Hepatocyte (in vitro differentiated cells): Measurements from ENCODE around the gene PARD3B. TPM values are rescaled to one million over a fixed set of nuclear protein-coding genes. Genes with fewer than 3 reads are reported as not detected.
A peak's percentile ranks its signal among the peaks of the same experiment; 100 is the strongest.

Source experiments
- DNase-seq: peaks from one replicate; pipeline ENCODE4 v3.0.0-alpha.2; 2016; ENCODE audit warnings: low spot score
- H2AFZ ChIP-seq: fragments of 200-600 bp; sonication (generic); 2 replicates; pipeline ENCODE4 v1.6.0; 2016; ENCODE audit warnings: antibody characterized with exemption, mild to moderate bottlenecking
- H3K27ac ChIP-seq: fragments of 200-600 bp; sonication (generic); 2 replicates; pipeline ENCODE4 v1.5.1; 2016; ENCODE audit warnings: mild to moderate bottlenecking
- H3K27me3 ChIP-seq: fragments of 200-600 bp; sonication (generic); 2 replicates; pipeline ENCODE4 v1.6.1; 2016
- H3K36me3 ChIP-seq: fragments of 200-600 bp; sonication (generic); replicated peaks from 2 replicates; pipeline ENCODE4 v1.5.1; 2016; ENCODE audit warnings: low read depth; ENCODE audit not compliant: insufficient read depth
- H3K4me1 ChIP-seq: fragments of 200-600 bp; sonication (generic); 2 replicates; pipeline ENCODE4 v1.5.1; 2016; ENCODE audit warnings: mild to moderate bottlenecking, moderate library complexity; ENCODE audit not compliant: insufficient read depth
- H3K4me2 ChIP-seq: fragments of 200-600 bp; sonication (generic); 2 replicates; pipeline ENCODE4 v1.6.0; 2016
- H3K4me3 ChIP-seq: fragments of 200-600 bp; sonication (generic); 2 replicates; pipeline ENCODE4 v1.5.1; 2016; ENCODE audit warnings: mild to moderate bottlenecking
- H3K79me2 ChIP-seq: fragments of 200-600 bp; sonication (generic); 2 replicates; pipeline ENCODE4 v1.6.0; 2017; ENCODE audit warnings: mild to moderate bottlenecking
- H3K9me2 ChIP-seq: fragments of 200-600 bp; sonication (generic); replicated peaks from 2 replicates; pipeline ENCODE4 v1.6.0; 2017; ENCODE audit warnings: mild to moderate bottlenecking; ENCODE audit not compliant: insufficient read depth
- H3K9me3 ChIP-seq: fragments of 200-600 bp; sonication (generic); 2 replicates; pipeline ENCODE4 v1.5.1; 2016; ENCODE audit warnings: low read depth, mild to moderate bottlenecking
- H4K20me1 ChIP-seq: fragments of 200-600 bp; sonication (generic); 2 replicates; pipeline ENCODE4 v1.6.0; 2016; ENCODE audit warnings: mild to moderate bottlenecking; ENCODE audit not compliant: insufficient read depth, poor library complexity, severe bottlenecking
- EZH2 ChIP-seq: fragments of 200-600 bp; sonication (generic); IDR thresholded peaks from 2 replicates; pipeline ENCODE4 v1.6.1; 2016; ENCODE audit warnings: antibody characterized with exemption, mild to moderate bottlenecking, borderline replicate concordance
- EZH2phosphoT487 ChIP-seq: fragments of 200-600 bp; sonication (generic); IDR thresholded peaks from one replicate; pipeline ENCODE4 v1.6.1; 2018; ENCODE audit warnings: antibody characterized with exemption, mild to moderate bottlenecking, low read depth, moderate library complexity; ENCODE audit not compliant: unreplicated experiment, severe bottlenecking
- WGBS: methylation state at CpG from one replicate; pipeline ENCODE4 v1.1.6; 2016; ENCODE audit warnings: low lambda C conversion rate; ENCODE audit errors: missing lambda C conversion rate; 5-methylcytosine and 5-hydroxymethylcytosine counted together
- polyA plus RNA-seq: library from polyadenylated mRNA; unstranded; fragments of >200 nt; fragmentation: Nextera tagmentation; extraction: Ambion mirVana; gene quantifications from 2 replicates; pipeline ENCODE4 v1.2.1, GENCODE V29; 2016
- total RNA-seq: library from RNA; depleted of rRNA; stranded (reverse); fragments of >200 nt; gene quantifications from 2 replicates; pipeline ENCODE4 v1.2.3, GENCODE V29; 2014
- TF ChIP-seq, protein P1 (sequence below): fragments of 200-600 bp; sonication (generic); IDR thresholded peaks from 2 replicates; pipeline ENCODE4 v1.5.1; 2016; ENCODE audit warnings: antibody characterized with exemption, mild to moderate bottlenecking; ENCODE audit not compliant: poor library complexity

The PARD3B gene
- total and polyA plus RNA-seq, 2 experiments from 2014 or later, result 11.5 to 21.7 TPM

DNA sequence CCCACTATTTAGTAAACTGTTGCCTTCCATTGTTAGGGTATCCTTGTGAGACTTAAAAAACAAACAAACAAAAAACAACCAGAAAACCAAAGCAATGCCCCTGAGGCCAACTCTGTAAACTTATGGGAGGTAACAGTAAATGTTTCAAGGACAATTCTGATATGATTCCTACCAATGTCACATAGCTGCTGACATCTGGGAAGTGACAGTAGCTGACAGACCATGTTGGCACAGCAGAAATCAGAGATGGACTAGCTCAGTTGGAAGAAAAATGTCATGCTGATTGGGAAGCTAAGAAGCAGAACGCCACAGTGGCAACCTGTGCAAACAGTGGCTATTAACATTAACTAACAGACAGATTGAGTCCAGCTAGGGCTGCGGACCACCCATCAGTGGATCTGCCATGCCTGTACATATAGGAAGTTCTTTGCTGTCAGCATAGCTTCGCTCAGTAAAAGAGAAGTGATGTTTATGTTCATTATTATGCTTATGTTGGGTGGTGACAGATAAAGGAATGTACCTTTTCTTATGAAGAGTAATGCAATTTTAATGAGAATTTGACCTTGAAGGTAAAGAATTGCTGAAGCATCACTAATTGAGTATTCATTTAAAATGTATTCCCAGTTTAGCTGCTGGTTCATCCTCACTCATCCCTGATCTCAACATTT lies 180.6 kb downstream of the PARD3B start:
- Histone ChIP-seq H3K4me3 (no peak overlapping the region), H3K36me3 (no peaks in the 10 kb centered on the region), H3K27ac (no peak overlapping the region), H3K4me2 (no peak overlapping the region), H3K79me2 (peaks cover 11% of the 10 kb centered on the region), H3K27me3 (no peaks in the 10 kb centered on the region), H3K9me3 (no peaks in the 10 kb centered on the region), H3K9me2 (no peaks in the 10 kb centered on the region), H3K4me1 (peaks cover 12% of the 10 kb centered on the region), H2AFZ (no peak overlapping the region), H4K20me1 (no peaks in the 10 kb centered on the region)
- DNase-seq, result no peak
- WGBS, result 92% methylated on average over 3 of the region's 3 CpGs
- TF ChIP-seq EZH2 (no peak), EZH2phosphoT487 (no peak)
- TF ChIP-seq, protein P1, sequence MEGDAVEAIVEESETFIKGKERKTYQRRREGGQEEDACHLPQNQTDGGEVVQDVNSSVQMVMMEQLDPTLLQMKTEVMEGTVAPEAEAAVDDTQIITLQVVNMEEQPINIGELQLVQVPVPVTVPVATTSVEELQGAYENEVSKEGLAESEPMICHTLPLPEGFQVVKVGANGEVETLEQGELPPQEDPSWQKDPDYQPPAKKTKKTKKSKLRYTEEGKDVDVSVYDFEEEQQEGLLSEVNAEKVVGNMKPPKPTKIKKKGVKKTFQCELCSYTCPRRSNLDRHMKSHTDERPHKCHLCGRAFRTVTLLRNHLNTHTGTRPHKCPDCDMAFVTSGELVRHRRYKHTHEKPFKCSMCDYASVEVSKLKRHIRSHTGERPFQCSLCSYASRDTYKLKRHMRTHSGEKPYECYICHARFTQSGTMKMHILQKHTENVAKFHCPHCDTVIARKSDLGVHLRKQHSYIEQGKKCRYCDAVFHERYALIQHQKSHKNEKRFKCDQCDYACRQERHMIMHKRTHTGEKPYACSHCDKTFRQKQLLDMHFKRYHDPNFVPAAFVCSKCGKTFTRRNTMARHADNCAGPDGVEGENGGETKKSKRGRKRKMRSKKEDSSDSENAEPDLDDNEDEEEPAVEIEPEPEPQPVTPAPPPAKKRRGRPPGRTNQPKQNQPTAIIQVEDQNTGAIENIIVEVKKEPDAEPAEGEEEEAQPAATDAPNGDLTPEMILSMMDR, result no peak

DNA sequence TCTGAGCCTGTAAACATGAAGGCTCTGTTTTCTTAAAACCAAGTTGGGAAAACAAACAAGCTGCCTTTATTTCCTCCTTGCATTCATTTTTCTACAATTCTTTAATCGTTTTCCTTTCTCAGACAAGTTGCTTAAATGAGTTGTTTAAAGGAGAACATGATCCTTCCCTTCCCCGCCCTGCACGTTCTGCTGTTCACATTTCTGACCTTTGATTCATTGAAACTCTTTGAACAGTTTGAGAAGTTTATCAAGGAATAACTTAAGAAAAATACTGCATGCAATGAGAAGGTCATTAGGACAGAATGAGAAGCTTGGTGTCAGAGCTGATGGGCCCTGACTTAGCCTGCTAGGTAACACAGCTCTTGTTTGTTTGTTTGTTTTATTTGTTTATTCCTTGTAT lies 181.6 kb downstream of the PARD3B start:
- Histone ChIP-seq H3K9me2 (no peaks in the 10 kb centered on the region), H2AFZ (no peak overlapping the region), H3K27me3 (no peaks in the 10 kb centered on the region), H3K79me2 (peaks cover 11% of the 10 kb centered on the region), H3K36me3 (no peaks in the 10 kb centered on the region), H4K20me1 (no peaks in the 10 kb centered on the region), H3K4me3 (no peak overlapping the region), H3K27ac (peak overlapping the region; percentile 65), H3K9me3 (no peaks in the 10 kb centered on the region), H3K4me1 (peaks cover 12% of the 10 kb centered on the region), H3K4me2 (peak overlapping the region; percentile 51)
- peak; percentile 5 for DNase-seq
- WGBS, result 53% methylated on average over 3 of the region's 3 CpGs
- TF ChIP-seq EZH2phosphoT487 (no peak), EZH2 (no peak)
- TF ChIP-seq, protein P1, result no peak

DNA sequence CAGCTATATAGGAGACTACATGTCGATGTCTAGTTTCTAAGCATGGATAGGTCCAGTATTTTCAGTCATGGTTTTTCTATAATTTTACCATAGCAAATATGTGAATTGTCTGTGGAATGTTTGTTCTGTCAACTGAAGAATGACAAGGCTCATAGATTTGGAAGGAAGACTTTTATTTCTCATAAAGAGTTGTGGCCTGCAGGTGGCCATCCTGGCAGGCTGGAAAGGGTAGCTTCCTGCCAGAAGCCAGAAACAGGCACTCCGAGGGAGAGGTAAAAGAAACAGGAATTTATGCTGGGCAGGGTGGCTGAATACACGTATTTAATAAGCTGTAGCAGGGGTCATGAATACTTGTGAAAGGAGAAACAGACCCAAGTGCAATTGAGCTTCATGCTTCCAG lies 182.1 kb downstream of the PARD3B start:
- Histone ChIP-seq H3K9me2 (no peaks in the 10 kb centered on the region), H2AFZ (no peak overlapping the region), H3K4me2 (peak overlapping the region; percentile 51), H3K4me1 (peaks cover 12% of the 10 kb centered on the region), H4K20me1 (no peaks in the 10 kb centered on the region), H3K36me3 (no peaks in the 10 kb centered on the region), H3K79me2 (peaks cover 11% of the 10 kb centered on the region), H3K27me3 (no peaks in the 10 kb centered on the region), H3K4me3 (no peak overlapping the region), H3K9me3 (no peaks in the 10 kb centered on the region), H3K27ac (peak overlapping the region; percentile 65)
- no peak for DNase-seq
- TF ChIP-seq, protein P1, result no peak
- TF ChIP-seq EZH2, result no peak
- TF ChIP-seq EZH2phosphoT487, result no peak
- WGBS, result 85% methylated on average over 3 of the region's 3 CpGs
